ENCODE results near the gene AGAP1. TPM values are rescaled to one million over a fixed set of nuclear protein-coding genes. Genes with fewer than 3 reads are reported as not detected.

The AGAP1 gene
- total and polyA plus RNA-seq, 4 donors: 2.0 to 8.5 (median 5.4) TPM

DNA sequence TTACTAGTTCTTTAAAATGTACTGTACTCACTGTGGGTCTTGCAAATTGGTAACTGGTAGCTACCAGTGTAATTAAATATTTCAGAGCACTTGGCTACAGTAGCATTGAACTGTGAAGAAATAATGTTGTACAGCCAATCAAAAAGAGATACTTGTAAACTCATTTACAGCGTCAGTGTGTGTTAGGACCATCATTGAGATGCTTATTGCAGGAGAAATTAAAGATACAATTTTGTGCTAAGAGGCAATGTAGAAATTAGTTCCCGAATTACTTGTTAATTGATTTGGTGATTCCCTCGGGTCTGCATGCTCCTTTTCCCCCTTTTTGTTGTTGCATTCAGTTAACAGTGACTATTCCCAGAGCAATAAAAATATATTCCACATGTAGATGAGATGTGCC is 330.5 kb downstream of the AGAP1 start:
- Histone ChIP-seq H3K9ac (ENCODE audit: low read depth in 1 of 2, low read length in 2 of 2) (no peak overlapping the region), H3K36me3 (ENCODE audit: control insufficient read depth in 4 of 4, insufficient read depth in 3 of 4, low read depth in 1 of 4, low read length in 3 of 4) (peaks cover 0 to 2% (median under 1%) of the 10 kb centered on the region in 4 donors), H3K9me3 (ENCODE audit: control insufficient read depth in 4 of 4, low read length in 3 of 4) (no peaks in the 10 kb centered on the region), H3K4me3 (ENCODE audit: low read depth in 1 of 3, low read length in 3 of 3) (no peak overlapping the region), H3K27ac (ENCODE audit: low read depth in 1 of 2, low read length in 2 of 2) (no peak overlapping the region), H3K27me3 (ENCODE audit: control insufficient read depth in 4 of 4, insufficient read depth in 4 of 4, low read length in 3 of 4) (no peaks in the 10 kb centered on the region), H3K4me1 (ENCODE audit: control insufficient read depth in 4 of 4, insufficient read depth in 4 of 4, low read length in 3 of 4) (no peaks in the 10 kb centered on the region)
- TF ChIP-seq FOXA2 (IDR thresholded peaks at IDR 0.05): no peak
- no peak for TF ChIP-seq TAF1 (conservative IDR thresholded peaks at IDR 0.05)
- TF ChIP-seq RAD21 (IDR thresholded peaks at IDR 0.05): no peak
- no peak for TF ChIP-seq SP1 (IDR thresholded peaks at IDR 0.05)
- TF ChIP-seq HNF4G (IDR thresholded peaks at IDR 0.05): no peak
- TF ChIP-seq, protein P1, sequence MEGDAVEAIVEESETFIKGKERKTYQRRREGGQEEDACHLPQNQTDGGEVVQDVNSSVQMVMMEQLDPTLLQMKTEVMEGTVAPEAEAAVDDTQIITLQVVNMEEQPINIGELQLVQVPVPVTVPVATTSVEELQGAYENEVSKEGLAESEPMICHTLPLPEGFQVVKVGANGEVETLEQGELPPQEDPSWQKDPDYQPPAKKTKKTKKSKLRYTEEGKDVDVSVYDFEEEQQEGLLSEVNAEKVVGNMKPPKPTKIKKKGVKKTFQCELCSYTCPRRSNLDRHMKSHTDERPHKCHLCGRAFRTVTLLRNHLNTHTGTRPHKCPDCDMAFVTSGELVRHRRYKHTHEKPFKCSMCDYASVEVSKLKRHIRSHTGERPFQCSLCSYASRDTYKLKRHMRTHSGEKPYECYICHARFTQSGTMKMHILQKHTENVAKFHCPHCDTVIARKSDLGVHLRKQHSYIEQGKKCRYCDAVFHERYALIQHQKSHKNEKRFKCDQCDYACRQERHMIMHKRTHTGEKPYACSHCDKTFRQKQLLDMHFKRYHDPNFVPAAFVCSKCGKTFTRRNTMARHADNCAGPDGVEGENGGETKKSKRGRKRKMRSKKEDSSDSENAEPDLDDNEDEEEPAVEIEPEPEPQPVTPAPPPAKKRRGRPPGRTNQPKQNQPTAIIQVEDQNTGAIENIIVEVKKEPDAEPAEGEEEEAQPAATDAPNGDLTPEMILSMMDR (IDR thresholded peaks at IDR 0.05; ENCODE audit: low read depth, low read length, missing input control): no peak
- TF ChIP-seq REST (IDR thresholded peaks at IDR 0.05): no peak
- no peak for TF ChIP-seq HNF4A (conservative IDR thresholded peaks at IDR 0.05)
- no peak for TF ChIP-seq YY1 (IDR thresholded peaks at IDR 0.05)
- TF ChIP-seq NR2F2 (IDR thresholded peaks at IDR 0.05): no peak
- TF ChIP-seq, protein P2, sequence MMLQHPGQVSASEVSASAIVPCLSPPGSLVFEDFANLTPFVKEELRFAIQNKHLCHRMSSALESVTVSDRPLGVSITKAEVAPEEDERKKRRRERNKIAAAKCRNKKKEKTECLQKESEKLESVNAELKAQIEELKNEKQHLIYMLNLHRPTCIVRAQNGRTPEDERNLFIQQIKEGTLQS (IDR thresholded peaks at IDR 0.05): no peak
- TF ChIP-seq JUND (IDR thresholded peaks at IDR 0.05): no peak
- TF ChIP-seq GABPA (IDR thresholded peaks at IDR 0.05 in 1 of 2, conservative IDR thresholded peaks at IDR 0.05 in 1 of 2): no peak
- TF ChIP-seq RXRA (IDR thresholded peaks at IDR 0.05): no peak
- TF ChIP-seq, protein P3, sequence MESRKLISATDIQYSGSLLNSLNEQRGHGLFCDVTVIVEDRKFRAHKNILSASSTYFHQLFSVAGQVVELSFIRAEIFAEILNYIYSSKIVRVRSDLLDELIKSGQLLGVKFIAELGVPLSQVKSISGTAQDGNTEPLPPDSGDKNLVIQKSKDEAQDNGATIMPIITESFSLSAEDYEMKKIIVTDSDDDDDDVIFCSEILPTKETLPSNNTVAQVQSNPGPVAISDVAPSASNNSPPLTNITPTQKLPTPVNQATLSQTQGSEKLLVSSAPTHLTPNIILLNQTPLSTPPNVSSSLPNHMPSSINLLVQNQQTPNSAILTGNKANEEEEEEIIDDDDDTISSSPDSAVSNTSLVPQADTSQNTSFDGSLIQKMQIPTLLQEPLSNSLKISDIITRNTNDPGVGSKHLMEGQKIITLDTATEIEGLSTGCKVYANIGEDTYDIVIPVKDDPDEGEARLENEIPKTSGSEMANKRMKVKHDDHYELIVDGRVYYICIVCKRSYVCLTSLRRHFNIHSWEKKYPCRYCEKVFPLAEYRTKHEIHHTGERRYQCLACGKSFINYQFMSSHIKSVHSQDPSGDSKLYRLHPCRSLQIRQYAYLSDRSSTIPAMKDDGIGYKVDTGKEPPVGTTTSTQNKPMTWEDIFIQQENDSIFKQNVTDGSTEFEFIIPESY (IDR thresholded peaks at IDR 0.05): no peak
- TF ChIP-seq, protein P4, sequence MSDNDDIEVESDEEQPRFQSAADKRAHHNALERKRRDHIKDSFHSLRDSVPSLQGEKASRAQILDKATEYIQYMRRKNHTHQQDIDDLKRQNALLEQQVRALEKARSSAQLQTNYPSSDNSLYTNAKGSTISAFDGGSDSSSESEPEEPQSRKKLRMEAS (IDR thresholded peaks at IDR 0.05): no peak
- no peak for TF ChIP-seq FOXA1 (IDR thresholded peaks at IDR 0.05)
- no peak for DNase-seq (ENCODE audit: low spot score)
- 95% methylated on average over 3 of the region's 3 CpGs for WGBS

DNA sequence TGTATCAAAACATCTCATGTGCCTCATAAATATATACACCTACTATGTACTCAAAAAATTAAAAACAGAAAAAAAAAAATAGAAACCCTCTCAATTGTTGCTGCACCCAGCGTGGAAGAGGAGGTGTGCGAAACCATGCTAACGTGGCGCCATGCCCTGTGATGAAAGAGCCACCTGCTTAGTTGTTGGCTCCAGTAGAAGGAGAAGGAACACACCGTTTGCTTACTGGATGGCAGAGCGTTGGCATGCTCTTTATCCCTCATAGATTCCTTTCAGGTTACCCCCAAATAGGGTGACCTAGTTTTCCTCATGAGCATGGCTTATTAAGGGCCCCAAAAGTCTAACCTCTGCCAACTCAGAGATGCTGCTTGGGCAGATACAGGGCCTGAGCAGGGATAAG is 332.1 kb downstream of the AGAP1 start:
- Histone ChIP-seq H3K36me3 (ENCODE audit: control insufficient read depth in 4 of 4, insufficient read depth in 3 of 4, low read depth in 1 of 4, low read length in 3 of 4) (peaks cover 0 to 2% (median under 1%) of the 10 kb centered on the region in 4 donors), H3K9ac (ENCODE audit: low read depth in 1 of 2, low read length in 2 of 2) (no peak overlapping the region), H3K4me1 (ENCODE audit: control insufficient read depth in 4 of 4, insufficient read depth in 4 of 4, low read length in 3 of 4) (no peaks in the 10 kb centered on the region), H3K9me3 (ENCODE audit: control insufficient read depth in 4 of 4, low read length in 3 of 4) (no peaks in the 10 kb centered on the region), H3K4me3 (ENCODE audit: low read depth in 1 of 3, low read length in 3 of 3) (no peak overlapping the region), H3K27ac (ENCODE audit: low read depth in 1 of 2, low read length in 2 of 2) (no peak overlapping the region), H3K27me3 (ENCODE audit: control insufficient read depth in 4 of 4, insufficient read depth in 4 of 4, low read length in 3 of 4) (no peaks in the 10 kb centered on the region)
- 97% methylated on average over 6 of the region's 6 CpGs for WGBS
- no peak for TF ChIP-seq FOXA2 (IDR thresholded peaks at IDR 0.05)
- TF ChIP-seq HNF4A (conservative IDR thresholded peaks at IDR 0.05): no peak
- no peak for DNase-seq (ENCODE audit: low spot score)

Data from liver (tissue), 9 donors.